B cell (primary cell): Measurements from ENCODE around the gene GFI1. TPM values are rescaled to one million over a fixed set of nuclear protein-coding genes. Genes with fewer than 3 reads are reported as not detected.

ENCODE experiments used
- ATAC-seq: fragments of 200-7000 bp; cut with Tn5 transposase; one replicate; pipeline ENCODE4 v1.10.0; 2021; ENCODE audit warnings: low read depth, mild to moderate bottlenecking, moderate number of reproducible peaks, moderate library complexity
- CTCF ChIA-PET: fragments of 350-600 bp; sonication (Branson Sonifier 250); formaldehyde crosslinking; loops from one replicate; lab custom pipeline; 2021; ENCODE audit warnings: antibody characterized with exemption, inconsistent platforms; lab: Charles Lee
- POLR2A ChIA-PET: fragments of 350-600 bp; sonication (Branson Sonifier 250); formaldehyde crosslinking; loops from one replicate; lab custom pipeline; 2021; ENCODE audit warnings: antibody characterized with exemption; lab: Charles Lee
- DNase-seq: peaks from one replicate; pipeline ENCODE4 v3.0.0; 2013
- H2AFZ ChIP-seq: 2 replicates; pipeline ENCODE4 v1.6.1; 2012; ENCODE audit warnings: mild to moderate bottlenecking, low read depth, low read length; ENCODE audit not compliant: insufficient read depth, poor library complexity, severe bottlenecking
- H3K27ac ChIP-seq, 2 donors: 1 replicate in 1 of 2; 2 replicates in 1 of 2; pipeline ENCODE4 v1.5.1; 2012 to 2013; ENCODE audit warnings: low read length in 2 of 2, mild to moderate bottlenecking in 2 of 2, moderate library complexity in 1 of 2
- H3K27me3 ChIP-seq, 4 experiments: fragments of 200-600 bp in 1 of 4; sonication (generic) in 1 of 4; replicated peaks in 1 of 4; 1 replicate in 2 of 4; 2 replicates in 2 of 4; pipeline versions ENCODE4 v1.6.1 to v1.7.0; 2013 to 2016; ENCODE audit warnings: low read length in 3 of 4, mild to moderate bottlenecking in 2 of 4, mixed read lengths in 1 of 4, moderate library complexity in 1 of 4; ENCODE audit not compliant: insufficient read depth in 4 of 4, control insufficient read depth in 3 of 4; ENCODE audit errors: control extremely low read depth in 1 of 4
- H3K36me3 ChIP-seq, 2 experiments: replicated peaks in 1 of 2; 1 replicate in 1 of 2; 2 replicates in 1 of 2; pipeline versions ENCODE4 v1.6.1 to v1.7.1; 2013; ENCODE audit warnings: low read length in 1 of 2; ENCODE audit not compliant: insufficient read depth in 2 of 2, control insufficient read depth in 1 of 2; ENCODE audit errors: control extremely low read depth in 1 of 2, extremely low read depth in 1 of 2
- H3K4me1 ChIP-seq, 2 donors: fragments of 200-600 bp in 1 of 2; sonication (generic) in 1 of 2; 1 replicate in 1 of 2; 2 replicates in 1 of 2; pipeline versions ENCODE4 v1.5.1 to v1.6.1; 2013 to 2017; ENCODE audit warnings: low read length in 2 of 2; ENCODE audit not compliant: control insufficient read depth in 2 of 2, insufficient read depth in 2 of 2
- H3K4me2 ChIP-seq: replicated peaks from 2 replicates; pipeline ENCODE3; 2012; ENCODE audit warnings: mild to moderate bottlenecking, low read depth, low read length; ENCODE audit not compliant: poor library complexity, severe bottlenecking
- H3K4me3 ChIP-seq, 5 experiments: fragments of 200-600 bp in 1 of 5; sonication (generic) in 1 of 5; 1 replicate in 3 of 5; 2 replicates in 2 of 5; pipeline versions ENCODE4 v1.5.1 to v1.7.0; 2011 to 2016; ENCODE audit warnings: low read length in 4 of 5, mild to moderate bottlenecking in 4 of 5, low read depth in 2 of 5, control low read depth in 1 of 5, moderate library complexity in 1 of 5; ENCODE audit not compliant: insufficient read depth in 1 of 5; ENCODE audit errors: control extremely low read depth in 1 of 5, extremely low read depth in 1 of 5
- H3K79me2 ChIP-seq: fragments of 200-600 bp; sonication (generic); one replicate; pipeline ENCODE4 v1.6.0; 2016; ENCODE audit warnings: low read length; ENCODE audit not compliant: control insufficient read depth, insufficient read depth
- H3K9ac ChIP-seq: fragments of 200-600 bp; sonication (generic); 2 replicates; pipeline ENCODE4 v1.6.1; 2017; ENCODE audit warnings: mild to moderate bottlenecking, low read length, moderate library complexity
- H3K9me3 ChIP-seq, 3 donors: one replicate each; pipeline versions ENCODE4 v1.6.1 to v1.7.1; 2013; ENCODE audit warnings: low read length in 2 of 3; ENCODE audit not compliant: control insufficient read depth in 2 of 3, insufficient read depth in 1 of 3; ENCODE audit errors: control extremely low read depth in 1 of 3
- H4K20me1 ChIP-seq: 2 replicates; pipeline ENCODE4 v1.6.0; 2012; ENCODE audit warnings: mild to moderate bottlenecking, low read length; ENCODE audit not compliant: insufficient read depth, control insufficient read depth, poor library complexity, severe bottlenecking
- H3K27ac Mint-ChIP-seq: one replicate; pipeline ENCODE4 v1.8.0; 2021; ENCODE audit warnings: mixed read lengths
- H3K27me3 Mint-ChIP-seq: one replicate; pipeline ENCODE4 v1.8.0; 2021; ENCODE audit warnings: mixed read lengths
- H3K4me1 Mint-ChIP-seq: one replicate; pipeline ENCODE4 v1.8.0; 2021; ENCODE audit warnings: mixed read lengths
- H3K4me3 Mint-ChIP-seq: one replicate; pipeline ENCODE4 v1.8.0; 2021; ENCODE audit warnings: mixed read lengths
- H3K9me3 Mint-ChIP-seq: one replicate; pipeline ENCODE4 v1.8.0; 2022; ENCODE audit warnings: mixed read lengths; ENCODE audit not compliant: insufficient read depth
- CTCF ChIP-seq: fragments of 200-600 bp; IDR thresholded peaks from one replicate; pipeline ENCODE4 v1.8.0; 2022; ENCODE audit warnings: antibody characterized with exemption, mild to moderate bottlenecking
- EZH2 ChIP-seq: IDR thresholded peaks from 2 replicates; pipeline ENCODE4 v1.6.1; 2012; ENCODE audit warnings: borderline replicate concordance, low read depth, mild to moderate bottlenecking, moderate library complexity, low read length; ENCODE audit not compliant: insufficient read depth, poor library complexity, severe bottlenecking
- WGBS: methylation state at CpG from one replicate; pipeline ENCODE4 v1.1.5; 2013; ENCODE audit warnings: missing lambda C conversion rate; ENCODE audit not compliant: insufficient coverage; 5-methylcytosine and 5-hydroxymethylcytosine counted together
- intact Hi-C: fragments of 100-400 bp; cut with micrococcal nuclease; formaldehyde crosslinking; loops from one replicate; pipeline ENCODE4 v1.10.0; 2022
- polyA plus RNA-seq: library from polyadenylated mRNA; depleted of rRNA; stranded (reverse); fragments of >200 nt; gene quantifications from 2 replicates; pipeline ENCODE4 v1.2.3, GENCODE V29; 2012
- total RNA-seq, 2 donors: library from RNA; stranded (reverse); fragments of 120-200 nt in 1 of 2; gene quantifications; 1 replicate in 1 of 2; 2 replicates in 1 of 2; pipeline versions ENCODE4 v1.2.3 to v1.2.4, GENCODE V29; 2013 to 2022

The GFI1 gene
- total and polyA plus RNA-seq, 2 donors (not counting 1 experiment from before 2014, with no cell fraction given), result 0.76 to 1.2 TPM

DNA sequence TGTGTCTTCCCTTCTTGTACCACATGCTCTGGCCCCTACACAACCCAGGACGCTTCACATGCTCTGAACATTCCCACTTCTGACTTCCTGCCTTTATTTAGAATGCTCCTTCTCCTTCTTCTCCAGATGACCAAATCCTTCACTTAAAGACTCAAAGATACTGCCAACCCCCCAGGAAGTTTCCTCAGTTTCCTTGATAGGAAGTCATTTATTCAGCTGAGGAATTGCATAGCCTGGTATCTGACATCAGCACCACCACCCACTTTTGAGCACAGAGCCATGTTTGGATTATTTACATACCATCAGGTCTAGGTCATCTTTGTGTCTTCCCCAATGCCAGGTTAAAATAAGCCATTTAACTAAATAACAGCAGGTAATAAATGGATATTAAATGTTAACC is 42.4 kb downstream of the GFI1 start:
- no peaks in the 10 kb centered on the region for H4K20me1 ChIP-seq
- H2AFZ ChIP-seq, result no peak overlapping the region
- H3K4me3 Mint-ChIP-seq, result no peak overlapping the region
- no peak for ATAC-seq
- H3K27me3 Mint-ChIP-seq, result no peaks in the 10 kb centered on the region
- H3K27ac ChIP-seq, result no peak overlapping the region
- H3K4me1 ChIP-seq, result no peaks in the 10 kb centered on the region
- no peaks in the 10 kb centered on the region for H3K9me3 ChIP-seq
- TF ChIP-seq EZH2, result no peak
- no peak for TF ChIP-seq CTCF
- no peaks in the 10 kb centered on the region for H3K79me2 ChIP-seq
- H3K4me1 Mint-ChIP-seq, result no peaks in the 10 kb centered on the region
- intact Hi-C loops, result no loop called here
- H3K27ac Mint-ChIP-seq, result no peak overlapping the region
- H3K4me3 ChIP-seq, result no peak overlapping the region
- no peaks in the 10 kb centered on the region for H3K36me3 ChIP-seq
- no peak overlapping the region for H3K4me2 ChIP-seq
- CTCF ChIA-PET, result no interaction called here
- POLR2A ChIA-PET, result no interaction called here
- no peak overlapping the region for H3K9ac ChIP-seq
- no peaks in the 10 kb centered on the region for H3K27me3 ChIP-seq
- no peak for DNase-seq
- H3K9me3 Mint-ChIP-seq, result no peaks in the 10 kb centered on the region
- 93% methylated on average over 1 of the region's 1 CpG for WGBS

DNA sequence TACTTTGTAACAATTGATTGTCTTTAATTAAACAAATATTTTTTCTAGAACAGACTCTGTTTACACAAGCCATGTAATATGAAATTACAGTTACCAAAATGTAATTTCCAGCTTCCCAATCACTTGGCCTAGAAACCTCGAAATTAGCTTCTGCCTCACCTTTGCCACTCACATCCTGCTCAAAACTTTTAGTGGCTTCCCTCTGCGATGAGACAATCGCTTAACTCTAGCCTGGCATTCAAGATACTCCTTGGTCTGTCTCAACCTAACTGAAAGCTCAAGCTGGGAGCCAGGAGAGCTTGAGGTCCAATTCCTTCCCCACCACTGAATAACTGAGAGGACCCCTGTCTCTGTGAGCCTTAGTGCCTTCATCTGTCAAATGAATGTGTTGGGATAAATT is 42.8 kb downstream of the GFI1 start:
- no peaks in the 10 kb centered on the region for H3K79me2 ChIP-seq
- H3K4me3 Mint-ChIP-seq, result no peak overlapping the region
- no peak overlapping the region for H3K4me2 ChIP-seq
- intact Hi-C loops, result no loop called here
- no peak overlapping the region for H2AFZ ChIP-seq
- ChIA-PET POLR2A (no interaction called here), CTCF (no interaction called here)
- ATAC-seq (no peak), DNase-seq (no peak)
- WGBS, result 88% methylated on average over 3 of the region's 3 CpGs
- no peak overlapping the region for H3K9ac ChIP-seq
- no peaks in the 10 kb centered on the region for H3K9me3 ChIP-seq
- H3K4me1 ChIP-seq, result no peaks in the 10 kb centered on the region
- no peaks in the 10 kb centered on the region for H3K4me1 Mint-ChIP-seq
- H3K36me3 ChIP-seq, result no peaks in the 10 kb centered on the region
- no peak overlapping the region for H3K27ac ChIP-seq
- no peaks in the 10 kb centered on the region for H4K20me1 ChIP-seq
- TF ChIP-seq CTCF (no peak), EZH2 (no peak)
- no peaks in the 10 kb centered on the region for H3K27me3 Mint-ChIP-seq
- no peak overlapping the region for H3K27ac Mint-ChIP-seq
- H3K9me3 Mint-ChIP-seq, result no peaks in the 10 kb centered on the region
- no peaks in the 10 kb centered on the region for H3K27me3 ChIP-seq
- H3K4me3 ChIP-seq, result no peak overlapping the region
